Measurements from ENCODE around the gene FRMD4A.
"Not testable (repeated sequence)": the region's sequence is repeated elsewhere in the genome, so short reads cannot be mapped to it uniquely, and the experiment has no call there.

FRMD4A gene

GRCh38 chr10:13984647-13985155, 346.0 kb downstream of the FRMD4A start:
- DNase-seq (ENCODE audit: low read depth in 2 of 2) = no peak

- DNase-seq (ENCODE audit: low read depth in 2 of 2) = no peak
Measured at GRCh38 chr10:13983035-13983434, 347.7 kb downstream of the FRMD4A start.

- no peak for DNase-seq (ENCODE audit: low read depth in 2 of 2)
Measured at GRCh38 chr10:13978533-13979115, 352.1 kb downstream of the FRMD4A start.

- DNase-seq (ENCODE audit: low read depth in 2 of 2) = no peak
Measured at GRCh38 chr10:13977861-13978532, 352.7 kb downstream of the FRMD4A start.

GRCh38 chr10:13973742-13974141, 357.0 kb downstream of the FRMD4A start:
- no peak for DNase-seq (ENCODE audit: low read depth in 2 of 2)

- no peak for DNase-seq (ENCODE audit: low read depth in 2 of 2)
Measured at GRCh38 chr10:13972609-13973008, 358.1 kb downstream of the FRMD4A start.

GRCh38 chr10:13971601-13972475, 358.9 kb downstream of the FRMD4A start:
- no peak for DNase-seq (ENCODE audit: low read depth in 2 of 2)

GRCh38 chr10:13970957-13971353, 359.8 kb downstream of the FRMD4A start:
- DNase-seq (ENCODE audit: low read depth in 2 of 2) = no peak

- no peak for DNase-seq (ENCODE audit: low read depth in 2 of 2)
Measured at GRCh38 chr10:13970236-13970956, 360.3 kb downstream of the FRMD4A start.

GRCh38 chr10:13969792-13970140, 361.0 kb downstream of the FRMD4A start:
- no peak for DNase-seq (ENCODE audit: low read depth in 2 of 2)

- no peak for DNase-seq (ENCODE audit: low read depth in 2 of 2)
Measured at GRCh38 chr10:13969118-13969791, 361.5 kb downstream of the FRMD4A start.

- DNase-seq (ENCODE audit: low read depth in 2 of 2) = no peak
Measured at GRCh38 chr10:13961853-13962252, 368.9 kb downstream of the FRMD4A start.

GRCh38 chr10:13961097-13961496, 369.6 kb downstream of the FRMD4A start:
- DNase-seq (ENCODE audit: low read depth in 2 of 2) = no peak

- no peak for DNase-seq (ENCODE audit: low read depth in 2 of 2)
Measured at GRCh38 chr10:13960603-13961002, 370.1 kb downstream of the FRMD4A start.

GRCh38 chr10:13959443-13960359, 371.0 kb downstream of the FRMD4A start:
- DNase-seq (ENCODE audit: low read depth in 2 of 2) = no peak

- DNase-seq (ENCODE audit: low read depth in 2 of 2) = no peak
Measured at GRCh38 chr10:13957856-13958255, 372.9 kb downstream of the FRMD4A start.

GRCh38 chr10:13956826-13957225, 373.9 kb downstream of the FRMD4A start:
- DNase-seq (ENCODE audit: low read depth in 2 of 2) = no peak

GRCh38 chr10:13955409-13956068, 375.2 kb downstream of the FRMD4A start:
- no peak for DNase-seq (ENCODE audit: low read depth in 2 of 2)

GRCh38 chr10:13954195-13954594, 376.5 kb downstream of the FRMD4A start:
- not testable (repeated sequence) for DNase-seq (ENCODE audit: low read depth in 2 of 2)

GRCh38 chr10:13953371-13953770, 377.4 kb downstream of the FRMD4A start:
- no peak for DNase-seq (ENCODE audit: low read depth in 2 of 2)
